Endothelial cell of umbilical vein (primary cell): Measurements from ENCODE around the gene CHD5. TPM values are rescaled to one million over a fixed set of nuclear protein-coding genes. Genes with fewer than 3 reads are reported as not detected.

Source experiments
- BruUV-seq: library from RNA; stranded (reverse); fragments of 400-500 nt; replicated peaks from 2 replicates; lab custom pipeline; 2021; lab: Mats Ljungman, UMichigan
- CTCF ChIA-PET: fragments of 300-600, 350-600 bp; sonication (Branson Sonifier 250); formaldehyde crosslinking; loops from one replicate; lab custom pipeline; 2021; ENCODE audit warnings: antibody characterized with exemption, inconsistent platforms; lab: Charles Lee
- POLR2A ChIA-PET: fragments of 300-600, 350-600 bp; sonication (Branson Sonifier 250); formaldehyde crosslinking; loops from one replicate; lab custom pipeline; 2021; ENCODE audit warnings: antibody characterized with exemption, inconsistent platforms; lab: Charles Lee
- DNase-seq: peaks from one replicate; pipeline ENCODE4 v3.0.0-alpha.2; 2011; ENCODE audit warnings: low read depth, low spot score
- FAIRE-seq: peaks from 2 replicates; lab custom pipeline; 2011; peaks lifted over from hg19 to GRCh38; lab: Jason Lieb, UNC
- H2AFZ ChIP-seq: 2 replicates; pipeline ENCODE4 v1.6.0; 2012; ENCODE audit warnings: low read depth, low read length, control low read depth, inconsistent platforms
- H3K27ac ChIP-seq: 2 replicates; pipeline ENCODE4 v1.5.1; 2011; ENCODE audit warnings: low read depth, mild to moderate bottlenecking, control low read depth, low read length, moderate library complexity; ENCODE audit not compliant: insufficient read depth
- H3K27me3 ChIP-seq, 2 experiments: 2 replicates each; pipeline versions ENCODE4 v1.6.0 to v1.6.1; 2011; ENCODE audit warnings: low read length in 2 of 2, mixed read lengths in 1 of 2; ENCODE audit not compliant: control insufficient read depth in 2 of 2, insufficient read depth in 2 of 2
- H3K36me3 ChIP-seq, 2 experiments: 2 replicates in 1 of 2; 3 replicates in 1 of 2; pipeline ENCODE4 v1.5.1; 2011; ENCODE audit warnings: low read length in 2 of 2, mild to moderate bottlenecking in 1 of 2, moderate library complexity in 1 of 2; ENCODE audit not compliant: control insufficient read depth in 2 of 2, insufficient read depth in 2 of 2; ENCODE audit errors: extremely low read depth in 1 of 2
- H3K4me1 ChIP-seq: 3 replicates; pipeline ENCODE4 v1.5.1; 2011; ENCODE audit warnings: mild to moderate bottlenecking, low read length; ENCODE audit not compliant: control insufficient read depth, insufficient read depth; ENCODE audit errors: extremely low read depth
- H3K4me2 ChIP-seq: 2 replicates; pipeline ENCODE4 v1.6.1; 2011; ENCODE audit warnings: low read length, control low read depth, mixed read lengths; ENCODE audit not compliant: insufficient read depth
- H3K4me3 ChIP-seq, 3 experiments: fragments of 200-600 bp in 1 of 3; sonication (generic), shearing (Covaris generic) in 1 of 3; replicated peaks in 1 of 3; 2 replicates each; pipeline ENCODE4 v1.5.1; 2011 to 2016; ENCODE audit warnings: control low read depth in 3 of 3, low read length in 3 of 3, mild to moderate bottlenecking in 2 of 3, inconsistent platforms in 1 of 3, low read depth in 1 of 3, moderate library complexity in 1 of 3; ENCODE audit not compliant: insufficient read depth in 1 of 3
- H3K79me2 ChIP-seq: 2 replicates; pipeline ENCODE4 v1.6.0; 2012; ENCODE audit warnings: low read length, inconsistent platforms; ENCODE audit not compliant: control insufficient read depth, insufficient read depth
- H3K9ac ChIP-seq: replicated peaks from 2 replicates; pipeline ENCODE3; 2011; ENCODE audit warnings: low read length, control low read depth; ENCODE audit not compliant: insufficient read depth; ENCODE audit errors: extremely low read depth
- H3K9me1 ChIP-seq: replicated peaks from 3 replicates; pipeline ENCODE4 v1.6.0; 2011; ENCODE audit warnings: mild to moderate bottlenecking, low read length; ENCODE audit not compliant: control insufficient read depth, insufficient read depth; ENCODE audit errors: extremely low read depth
- H3K9me3 ChIP-seq: replicated peaks from 2 replicates; pipeline ENCODE4 v1.5.1; 2012; ENCODE audit warnings: low read length, inconsistent platforms; ENCODE audit not compliant: control insufficient read depth, insufficient read depth
- H4K20me1 ChIP-seq: replicated peaks from 2 replicates; pipeline ENCODE3; 2011; ENCODE audit warnings: mild to moderate bottlenecking, low read length; ENCODE audit not compliant: control insufficient read depth, insufficient read depth; ENCODE audit errors: extremely low read depth
- CTCF ChIP-seq, 2 donors: IDR thresholded peaks; 1 replicate in 1 of 2; 2 replicates in 1 of 2; pipeline ENCODE4 v1.5.1; 2011; ENCODE audit warnings: low read length in 2 of 2, mild to moderate bottlenecking in 2 of 2, moderate library complexity in 2 of 2, control low read depth in 1 of 2, inconsistent platforms in 1 of 2, low read depth in 1 of 2; ENCODE audit not compliant: insufficient read depth in 1 of 2; ENCODE audit errors: extremely low read depth in 1 of 2
- EZH2 ChIP-seq: IDR thresholded peaks from 2 replicates; pipeline ENCODE4 v1.6.1; 2012; ENCODE audit warnings: borderline replicate concordance, low read depth, mild to moderate bottlenecking, moderate library complexity, low read length, inconsistent platforms; ENCODE audit not compliant: severe bottlenecking
- FOS ChIP-seq: IDR thresholded peaks from 2 replicates; pipeline ENCODE4 v1.6.1; 2011; ENCODE audit warnings: mild to moderate bottlenecking, low read length, moderate library complexity, borderline replicate concordance; ENCODE audit not compliant: insufficient read depth
- GATA2 ChIP-seq: IDR thresholded peaks from 2 replicates; pipeline ENCODE4 v1.7.0; 2011; ENCODE audit warnings: low read depth, mild to moderate bottlenecking, moderate library complexity, mixed read lengths, low read length; ENCODE audit not compliant: insufficient read length, insufficient read depth
- JUN ChIP-seq: IDR thresholded peaks from 2 replicates; pipeline ENCODE4 v1.6.1; 2011; ENCODE audit warnings: borderline replicate concordance, low read depth; ENCODE audit not compliant: insufficient read length, insufficient read depth
- MAX ChIP-seq: IDR thresholded peaks from 2 replicates; pipeline ENCODE4 v1.6.1; 2011; ENCODE audit not compliant: insufficient read depth, insufficient read length
- MYC ChIP-seq: IDR thresholded peaks from one replicate; pipeline ENCODE4 v1.6.1; 2011; ENCODE audit warnings: mild to moderate bottlenecking, low read depth, low read length
- POLR2A ChIP-seq: IDR thresholded peaks from 2 replicates; pipeline ENCODE4 v1.6.1; 2012; ENCODE audit warnings: low read depth, mild to moderate bottlenecking, control low read depth, low read length
- POLR2AphosphoS5 ChIP-seq: IDR thresholded peaks from 2 replicates; pipeline ENCODE4 v1.6.1; 2012; ENCODE audit warnings: low read depth, mild to moderate bottlenecking, control low read depth, low read length, moderate library complexity; ENCODE audit not compliant: insufficient read depth
- dilution Hi-C: fragments of 300-500 bp; cut with MboI; formaldehyde crosslinking; loops from one replicate; pipeline ENCODE4 v1.15.0; 2019; ENCODE audit warnings: low sequenced_read_pairs; ENCODE audit not compliant: extremely low pct_ligation_motif_present
- intact Hi-C: fragments of 100-400 bp; cut with micrococcal nuclease; formaldehyde crosslinking; loops from one replicate; pipeline ENCODE4 v1.10.0; 2022
- polyA plus RNA-seq, 4 experiments: library from polyadenylated mRNA; depleted of rRNA in 3 of 4; stranded (reverse) in 3 of 4; unstranded in 1 of 4; fragments of >200 nt; gene quantifications; 2 replicates each; pipeline versions ENCODE4 v1.2.1 to v1.2.3, GENCODE V29; 2011 to 2012; ENCODE audit warnings: missing spikeins in 1 of 4
- total RNA-seq: library from RNA; stranded (reverse); gene quantifications from 2 replicates; pipeline ENCODE4 v1.2.3, GENCODE V29; 2021

Gene CHD5
- total and polyA plus RNA-seq, 2 donors (not counting 3 experiments of a cell fraction or from before 2014, with no cell fraction given): 0.04 to 0.11 TPM

GRCh38 chr1:6157132-6157527 is 23.0 kb downstream of the CHD5 start:
- TF ChIP-seq GATA2 (no peak), POLR2AphosphoS5 (no peak), CTCF (IDR thresholded peaks at IDR 0.05; ENCODE audit: extremely low read depth in 1 of 2, insufficient read depth in 1 of 2, low read depth in 1 of 2, low read length in 2 of 2) (no peak), EZH2 (no peak), POLR2A (no peak), MAX (no peak), MYC (no peak), FOS (no peak), JUN (no peak)
- H3K79me2 ChIP-seq: no peaks in the 10 kb centered on the region
- DNase-seq (no peak), FAIRE-seq (no peak)
- ChIA-PET CTCF (no interaction called here), POLR2A (no interaction called here)
- H3K9ac ChIP-seq: no peak overlapping the region
- H3K9me3 ChIP-seq: no peaks in the 10 kb centered on the region
- H2AFZ ChIP-seq: no peak overlapping the region
- no peak overlapping the region for H3K4me3 ChIP-seq
- intact Hi-C loops (no loop called here), dilution Hi-C loops (no loop called here)
- no peaks in the 10 kb centered on the region for H3K4me1 ChIP-seq
- H3K9me1 ChIP-seq: no peaks in the 10 kb centered on the region
- BruUV-seq: no TSS peak
- H3K36me3 ChIP-seq: no peaks in the 10 kb centered on the region
- no peak overlapping the region for H3K27ac ChIP-seq
- H3K27me3 ChIP-seq: no peaks in the 10 kb centered on the region
- H4K20me1 ChIP-seq: no peaks in the 10 kb centered on the region
- no peak overlapping the region for H3K4me2 ChIP-seq
